HG03558 (cell line): Measurements from ENCODE around the gene CYP2U1.
A peak's percentile ranks its signal among the peaks of the same experiment; 100 is the strongest.
"Not testable (repeated sequence)": the region's sequence is repeated elsewhere in the genome, so short reads cannot be mapped to it uniquely, and the experiment has no call there.

Experiments used
- ATAC-seq: cut with Tn5 transposase; IDR thresholded peaks from one replicate; pipeline ENCODE4 v1.9.1; 2021; ENCODE audit warnings: moderate number of reproducible peaks; ENCODE audit not compliant: unreplicated experiment; ENCODE audit errors: extremely low read depth

Gene CYP2U1

GRCh38 chr4:107930821-107931774 lies at the start of gene CYP2U1:
Gene CYP2U1 (plus strand): TSS chr4:107931549. CDS start chr4:107931644, 95 bp downstream.
- ATAC-seq: peak; percentile 88

GRCh38 chr4:107885865-107886264 lies 45.5 kb upstream of the CYP2U1 start:
- ATAC-seq: no peak

- no peak for ATAC-seq
These were observed 43.1 kb upstream of the CYP2U1 start for GRCh38 chr4:107888237-107888636.

- ATAC-seq: no peak
These were observed 40.6 kb upstream of the CYP2U1 start for GRCh38 chr4:107890779-107891178.

GRCh38 chr4:107891299-107891698 lies 40.0 kb upstream of the CYP2U1 start:
- ATAC-seq: no peak

GRCh38 chr4:107893171-107894137 lies 37.9 kb upstream of the CYP2U1 start:
- no peak for ATAC-seq

- ATAC-seq: no peak
These were observed 37.2 kb upstream of the CYP2U1 start for GRCh38 chr4:107894138-107894603.

GRCh38 chr4:107896158-107896645 lies 35.1 kb upstream of the CYP2U1 start:
- ATAC-seq: no peak

- ATAC-seq: no peak
These were observed 34.7 kb upstream of the CYP2U1 start for GRCh38 chr4:107896646-107897045.

GRCh38 chr4:107897823-107898222 lies 33.5 kb upstream of the CYP2U1 start:
- no peak for ATAC-seq

GRCh38 chr4:107900067-107900466 lies 31.3 kb upstream of the CYP2U1 start:
- no peak for ATAC-seq

GRCh38 chr4:107900508-107900907 lies 30.8 kb upstream of the CYP2U1 start:
- no peak for ATAC-seq

GRCh38 chr4:107901213-107901934 lies 30.0 kb upstream of the CYP2U1 start:
- no peak for ATAC-seq

- peak; percentile 80 for ATAC-seq
These were observed 28.6 kb upstream of the CYP2U1 start for GRCh38 chr4:107902715-107903114.

GRCh38 chr4:107905082-107905481 lies 26.3 kb upstream of the CYP2U1 start:
- ATAC-seq: not testable (repeated sequence)

- no peak for ATAC-seq
These were observed 24.8 kb upstream of the CYP2U1 start for GRCh38 chr4:107906458-107907100.

- no peak for ATAC-seq
These were observed 23.0 kb upstream of the CYP2U1 start for GRCh38 chr4:107908377-107908776.

GRCh38 chr4:107913283-107913899 lies 18.0 kb upstream of the CYP2U1 start:
- ATAC-seq: no peak

- ATAC-seq: no peak
These were observed 16.1 kb upstream of the CYP2U1 start for GRCh38 chr4:107915220-107915619.
